Naive thymus-derived CD8-positive, alpha-beta T cell (primary cell): ENCODE measurements around the gene LCE3C. TPM values are rescaled to one million over a fixed set of nuclear protein-coding genes. Genes with fewer than 3 reads are reported as not detected.
"Not testable (repeated sequence)": the region's sequence is repeated elsewhere in the genome, so short reads cannot be mapped to it uniquely, and the experiment has no call there.

ENCODE experiments used
- ATAC-seq, 2 donors: fragments of 150-1000 bp; cut with Tn5 transposase in 1 of 2; sonication (Bioruptor Pico), chemical (Tn5 transposase) in 1 of 2; 1 replicate in 1 of 2; 2 replicates in 1 of 2; pipeline ENCODE4 v1.10.0; 2021; ENCODE audit warnings: mild to moderate bottlenecking in 2 of 2, moderate library complexity in 2 of 2
- POLR2A ChIA-PET: fragments of 350-600 bp; sonication (Branson Sonifier 250); formaldehyde crosslinking; loops from one replicate; lab custom pipeline; 2021; ENCODE audit warnings: antibody characterized with exemption; lab: Charles Lee
- DNase-seq, 10 donors: peaks; one replicate each; pipeline versions ENCODE4 v3.0.0 to v3.0.0-alpha.2; 2020 to 2022
- H3K27ac Mint-ChIP-seq, 10 donors: one replicate each; pipeline ENCODE4 v1.8.0; 2020 to 2022; ENCODE audit warnings: mild to moderate bottlenecking in 10 of 10, mixed read lengths in 10 of 10, moderate library complexity in 4 of 10, inconsistent platforms in 1 of 10
- H3K27me3 Mint-ChIP-seq, 5 donors: one replicate each; pipeline ENCODE4 v1.8.0; 2021 to 2022; ENCODE audit warnings: mixed read lengths in 5 of 5
- H3K36me3 Mint-ChIP-seq, 3 donors: one replicate each; pipeline ENCODE4 v1.8.0; 2020 to 2022; ENCODE audit warnings: mixed read lengths in 3 of 3, mild to moderate bottlenecking in 2 of 3, inconsistent platforms in 1 of 3
- H3K4me1 Mint-ChIP-seq, 4 donors: one replicate each; pipeline ENCODE4 v1.8.0; 2021 to 2022; ENCODE audit warnings: mixed read lengths in 4 of 4
- H3K4me3 Mint-ChIP-seq, 10 donors: one replicate each; pipeline ENCODE4 v1.8.0; 2020 to 2022; ENCODE audit warnings: mild to moderate bottlenecking in 10 of 10, mixed read lengths in 10 of 10, moderate library complexity in 6 of 10, inconsistent platforms in 1 of 10
- H3K9me3 Mint-ChIP-seq, 9 donors: one replicate each; pipeline ENCODE4 v1.8.0; 2020 to 2022; ENCODE audit warnings: mixed read lengths in 9 of 9, mild to moderate bottlenecking in 3 of 9, inconsistent platforms in 1 of 9, moderate library complexity in 1 of 9
- polyA plus RNA-seq, 3 donors: library from polyadenylated mRNA; unstranded; fragments of 300-500 nt; fragmentation: Illumina TruSeq; gene quantifications; one replicate each; pipeline ENCODE4 v1.2.3, GENCODE V29; 2021
- total RNA-seq, 8 experiments: library from RNA in 2 of 8; stranded (reverse) in 2 of 8; gene quantifications; one replicate each; pipeline ENCODE4 v1.2.3 and lab custom pipeline; 2021 to 2026

LCE3C gene, protein sequence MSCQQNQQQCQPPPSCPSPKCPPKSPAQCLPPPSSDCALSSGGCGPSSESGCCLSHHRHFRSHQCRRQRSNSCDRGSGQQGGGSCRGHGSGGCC
- not detected for total RNA-seq
- polyA plus RNA-seq: not detected
- 0 reads per million in 6 experiments for total RNA-seq (lab: John Stamatoyannopoulos, UW)

DNA sequence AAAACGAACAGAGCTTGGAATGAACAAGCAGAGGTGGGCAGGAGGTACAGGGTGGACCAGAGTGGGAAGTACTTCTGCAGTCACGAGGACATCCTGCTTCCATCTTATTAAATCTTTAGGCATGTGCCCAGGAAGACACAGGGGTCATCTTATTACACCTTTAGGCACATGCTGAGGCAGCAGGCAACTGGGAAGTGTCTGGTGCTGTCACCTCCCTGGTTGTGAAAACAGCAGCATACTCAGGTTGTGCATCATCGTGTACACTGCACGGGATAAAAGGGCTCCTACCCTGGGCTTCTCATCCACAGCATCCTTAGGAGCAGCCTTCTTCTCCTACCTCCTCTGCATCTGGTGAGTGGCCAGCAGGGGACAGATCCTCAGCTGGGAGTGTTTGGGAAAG, at the start of gene LCE3C:
Gene LCE3C, plus strand, starts transcription at position 301 of the 400 bp plus-strand sequence. CDS start 498 bp downstream, outside the sequence.
- Mint-ChIP-seq H3K27me3 (peaks cover 0 to 9% (median 4%) of the 10 kb centered on the region in 5 donors), H3K4me3 (no peak within 1 kb of the TSS), H3K36me3 (no peaks in the 10 kb centered on the region), H3K4me1 (no peaks in the 10 kb centered on the region), H3K9me3 (peaks cover 0 to 7% (median 0%) of the 10 kb centered on the region in 9 donors), H3K27ac (peak within 1 kb of the TSS in 1 of 10 donors; percentile 13)
- ATAC-seq: no peak
- POLR2A ChIA-PET: no interaction called here
- no peak for DNase-seq

DNA sequence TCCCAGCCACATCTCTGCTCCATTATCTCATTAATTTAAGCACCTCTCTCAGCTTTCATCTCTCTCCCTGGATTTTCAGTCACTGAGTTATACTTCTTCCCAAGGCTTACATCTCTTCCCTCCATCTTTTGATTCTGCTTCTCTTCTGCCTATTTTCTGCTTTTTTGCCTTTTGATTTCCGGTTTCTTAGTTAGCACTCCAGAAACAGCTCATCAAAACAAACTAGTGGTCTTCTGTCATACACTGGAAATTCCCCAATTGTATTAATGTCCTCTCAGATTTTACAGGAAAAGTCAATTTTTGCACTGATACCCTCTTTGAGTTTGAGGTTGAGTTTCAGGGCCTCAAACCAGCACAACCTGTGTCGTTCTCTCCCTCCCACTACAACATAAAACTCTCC, 34.9 kb upstream of the LCE3C start:
- H3K4me1 Mint-ChIP-seq: no peaks in the 10 kb centered on the region
- H3K4me3 Mint-ChIP-seq: no peak overlapping the region
- no peak for ATAC-seq
- H3K27ac Mint-ChIP-seq: no peak overlapping the region
- H3K27me3 Mint-ChIP-seq: peaks cover 0 to 16% (median 5%) of the 10 kb centered on the region in 5 donors
- DNase-seq: no peak
- POLR2A ChIA-PET: no interaction called here
- H3K9me3 Mint-ChIP-seq: peaks cover 9 to 22% (median 13%) of the 10 kb centered on the region in 9 donors
- peaks cover 0 to 12% (median 4%) of the 10 kb centered on the region in 3 donors for H3K36me3 Mint-ChIP-seq

DNA sequence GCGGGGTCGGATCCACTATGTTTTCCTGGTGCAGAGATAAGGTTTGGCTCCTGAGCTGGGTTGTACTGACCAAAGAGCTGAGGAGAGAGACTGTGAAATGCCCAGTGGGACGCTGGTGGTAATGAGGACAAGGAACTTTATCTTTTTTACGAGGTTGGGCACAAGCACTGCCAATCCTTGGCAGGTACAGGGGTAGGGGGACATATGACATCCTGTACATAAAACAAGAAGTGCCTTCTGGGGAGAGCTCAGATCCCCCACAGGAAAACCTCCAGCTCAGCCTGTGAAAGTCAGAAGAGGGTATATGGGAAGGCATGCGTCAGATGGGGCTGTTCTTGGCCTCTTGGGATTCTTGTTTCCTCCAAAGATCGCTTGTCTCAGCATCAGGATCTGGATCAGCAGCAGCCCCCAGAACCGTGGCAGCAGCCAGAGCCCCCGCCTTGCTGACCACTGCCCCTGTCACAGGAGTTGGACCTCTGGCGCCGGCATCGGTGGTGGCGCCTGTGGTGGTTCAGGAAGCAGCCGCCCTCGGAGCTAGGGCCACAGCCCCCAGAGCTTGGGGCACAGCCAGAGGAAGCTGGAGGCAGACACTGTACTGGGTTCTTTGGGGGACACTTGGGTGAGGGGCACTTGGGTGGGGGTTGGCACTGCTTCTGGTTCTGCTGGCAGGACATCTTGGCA, 34.4 kb upstream of the LCE3C start:
- POLR2A ChIA-PET: no interaction called here
- Mint-ChIP-seq H3K36me3 (peaks cover 0 to 13% (median 4%) of the 10 kb centered on the region in 3 donors), H3K4me3 (no peak overlapping the region), H3K9me3 (peaks cover 9 to 23% (median 13%) of the 10 kb centered on the region in 9 donors), H3K27ac (no peak overlapping the region), H3K4me1 (no peaks in the 10 kb centered on the region), H3K27me3 (peaks cover 0 to 16% (median 5%) of the 10 kb centered on the region in 5 donors)
- ATAC-seq: no peak
- no peak for DNase-seq

DNA sequence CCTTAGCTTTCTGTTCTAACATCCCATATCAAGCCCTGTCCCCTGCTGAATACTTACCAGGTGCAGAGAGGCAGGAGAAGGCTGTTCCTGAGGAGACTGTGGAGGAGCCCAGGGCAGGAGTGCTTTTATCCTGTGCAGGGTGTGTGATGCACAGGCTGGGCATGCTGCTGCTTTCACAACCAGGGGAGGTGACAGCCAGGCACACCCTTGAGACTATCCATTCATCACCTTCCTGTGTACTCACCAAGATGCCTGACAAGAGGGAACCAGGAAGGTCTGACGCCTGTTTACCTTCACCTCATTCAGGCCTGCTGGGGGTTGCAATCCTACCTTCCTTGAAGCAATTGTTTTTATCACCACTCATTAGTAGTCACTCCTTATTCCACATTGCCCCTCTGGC, 33.4 kb upstream of the LCE3C start, which contains the start of gene LCE3E:
Gene LCE3E, minus strand, starts transcription at position 100 of the 400 bp plus-strand sequence. CDS start 572 bp downstream, outside the sequence.
- Mint-ChIP-seq H3K27ac (no peak within 1 kb of the TSS), H3K4me1 (no peaks in the 10 kb centered on the region), H3K36me3 (peaks cover 0 to 17% (median 4%) of the 10 kb centered on the region in 3 donors), H3K4me3 (no peak within 1 kb of the TSS), H3K9me3 (peaks cover 10 to 32% (median 16%) of the 10 kb centered on the region in 9 donors), H3K27me3 (peaks cover 4 to 21% (median 10%) of the 10 kb centered on the region in 5 donors)
- ATAC-seq (no peak), DNase-seq (no peak)
- POLR2A ChIA-PET: no interaction called here

DNA sequence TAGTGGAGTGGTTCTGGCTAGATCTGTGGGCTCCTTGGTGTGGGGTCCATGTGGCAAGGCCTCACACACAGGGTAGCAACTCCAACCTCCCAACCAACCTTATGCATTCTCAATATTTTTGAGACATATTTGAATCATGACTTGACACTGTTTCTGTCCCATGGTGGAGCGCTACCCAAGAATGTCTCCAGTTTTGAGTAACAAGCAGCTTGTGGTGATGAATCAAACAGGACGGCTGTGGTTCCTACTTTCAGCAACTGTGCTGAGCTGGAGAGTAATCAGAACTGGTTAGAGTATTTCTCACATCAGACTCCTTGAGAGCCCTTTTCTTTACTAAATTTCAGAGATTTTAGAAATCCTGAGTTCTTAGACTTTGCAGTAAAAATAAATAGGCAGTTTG, 22.9 kb upstream of the LCE3C start:
- Mint-ChIP-seq H3K36me3 (no peaks in the 10 kb centered on the region), H3K4me3 (no peak overlapping the region), H3K27me3 (peaks cover 21 to 60% (median 35%) of the 10 kb centered on the region in 5 donors), H3K9me3 (no peaks in the 10 kb centered on the region), H3K4me1 (no peaks in the 10 kb centered on the region), H3K27ac (no peak overlapping the region)
- no peak for ATAC-seq
- DNase-seq: no peak
- POLR2A ChIA-PET: no interaction called here

DNA sequence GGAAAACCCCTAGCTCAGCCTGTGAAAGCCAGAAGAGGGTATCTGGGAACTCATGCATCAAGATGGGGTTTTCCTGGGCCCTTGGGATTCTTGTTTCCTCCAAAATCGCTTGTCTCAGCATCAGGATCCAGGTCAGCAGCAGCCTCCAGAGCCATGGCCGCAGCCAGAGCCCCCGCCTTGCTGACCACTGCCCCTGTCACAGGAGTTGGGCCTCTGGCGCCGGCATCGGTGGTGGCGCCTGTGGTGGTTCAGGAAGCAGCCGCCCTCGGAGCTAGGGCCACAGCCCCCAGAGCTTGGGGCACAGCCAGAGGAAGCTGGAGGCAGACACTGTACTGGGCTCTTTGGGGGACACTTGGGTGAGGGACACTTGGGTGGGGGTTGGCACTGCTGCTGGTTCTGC, 20.5 kb upstream of the LCE3C start:
- H3K27ac Mint-ChIP-seq, DNase-seq, ATAC-seq, H3K4me1 Mint-ChIP-seq, H3K9me3 Mint-ChIP-seq, POLR2A ChIA-PET, H3K4me3 Mint-ChIP-seq, H3K36me3 Mint-ChIP-seq: not testable (repeated sequence)
- peaks cover 13 to 36% (median 18%) of the 10 kb centered on the region in 5 donors for H3K27me3 Mint-ChIP-seq

DNA sequence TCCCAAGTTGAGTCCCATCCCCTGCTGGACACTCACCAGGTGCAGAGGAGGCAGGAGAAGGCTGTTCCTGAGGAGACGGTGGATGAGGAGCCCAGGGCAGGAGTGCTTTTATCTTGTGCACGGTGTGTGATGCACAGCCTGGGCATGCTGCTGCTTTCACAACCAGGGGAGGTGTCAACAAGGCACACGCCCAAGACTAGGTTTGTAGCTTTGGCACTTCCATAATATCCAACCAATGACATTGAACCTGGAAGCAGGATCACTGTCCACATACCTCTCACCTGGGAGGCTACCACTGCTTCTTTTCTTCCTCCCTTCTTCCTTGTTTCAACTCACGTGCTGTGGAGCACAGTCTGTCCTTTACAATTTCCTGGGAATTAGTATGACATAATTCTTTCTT, 19.6 kb upstream of the LCE3C start, which contains the start of gene LCE3D:
Gene LCE3D, minus strand, starts transcription at position 84 of the 400 bp plus-strand sequence. CDS start 580 bp downstream, outside the sequence.
- POLR2A ChIA-PET: no interaction called here
- peaks cover 0 to 2% (median 0%) of the 10 kb centered on the region in 9 donors for H3K9me3 Mint-ChIP-seq
- no peak for ATAC-seq

DNA sequence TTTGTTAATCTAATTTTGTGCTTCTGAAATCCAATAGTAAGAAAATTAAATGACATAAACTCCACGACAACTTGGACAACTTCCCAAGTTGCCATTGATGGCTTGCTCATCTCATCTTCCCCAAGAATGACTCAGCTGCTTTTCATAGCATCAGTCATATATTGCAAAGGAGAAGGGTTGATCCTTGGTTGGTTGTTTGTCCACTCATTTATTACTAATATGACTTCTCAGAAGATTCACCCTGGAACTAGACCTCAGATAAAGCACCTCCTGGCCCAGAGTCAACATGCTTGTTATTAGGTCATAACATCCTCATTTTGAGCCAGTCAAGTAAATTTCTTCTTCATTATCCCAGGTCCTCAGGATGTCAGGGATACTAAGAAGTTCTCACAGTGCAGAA, 17.4 kb upstream of the LCE3C start:
- H3K4me1 Mint-ChIP-seq: no peaks in the 10 kb centered on the region
- no peak overlapping the region for H3K4me3 Mint-ChIP-seq
- no peak overlapping the region for H3K27ac Mint-ChIP-seq
- H3K9me3 Mint-ChIP-seq: peaks cover 0 to 4% (median 0%) of the 10 kb centered on the region in 9 donors
- ATAC-seq: no peak
- POLR2A ChIA-PET: no interaction called here
- peaks cover 4 to 22% (median 14%) of the 10 kb centered on the region in 5 donors for H3K27me3 Mint-ChIP-seq
- H3K36me3 Mint-ChIP-seq: no peaks in the 10 kb centered on the region
- no peak for DNase-seq

More for the DNA sequence above, 19.6 kb upstream of the LCE3C start, which contains the start of gene LCE3D:
- no peaks in the 10 kb centered on the region for H3K4me1 Mint-ChIP-seq
- no peak for DNase-seq
- no peaks in the 10 kb centered on the region for H3K36me3 Mint-ChIP-seq
- no peak within 1 kb of the TSS for H3K4me3 Mint-ChIP-seq
- peaks cover 8 to 27% (median 14%) of the 10 kb centered on the region in 5 donors for H3K27me3 Mint-ChIP-seq
- no peak within 1 kb of the TSS for H3K27ac Mint-ChIP-seq

DNA sequence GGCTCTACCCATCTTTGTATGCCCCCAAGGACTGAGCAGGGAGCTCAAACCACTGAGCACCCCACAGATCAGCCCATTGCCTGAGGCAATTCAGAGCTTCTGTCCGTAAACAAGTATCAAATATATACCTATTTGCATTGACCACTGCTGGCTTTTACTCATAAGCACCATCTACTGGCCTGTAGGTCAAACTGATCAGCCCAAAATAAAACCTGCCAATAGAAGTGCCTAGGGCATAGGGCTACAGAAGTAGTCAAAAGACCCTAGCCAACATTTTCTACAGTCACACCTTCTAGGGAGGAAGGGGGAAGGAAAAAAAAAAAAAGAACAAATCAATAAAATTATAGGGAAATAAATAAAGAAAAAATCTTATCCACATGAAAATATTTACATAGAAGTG, 14.4 kb upstream of the LCE3C start:
- Mint-ChIP-seq H3K9me3 (peaks cover 0 to 4% (median 0%) of the 10 kb centered on the region in 9 donors), H3K4me1 (no peaks in the 10 kb centered on the region), H3K27ac (no peak overlapping the region), H3K27me3 (peaks cover 1 to 6% (median 3%) of the 10 kb centered on the region in 5 donors), H3K36me3 (no peaks in the 10 kb centered on the region), H3K4me3 (no peak overlapping the region)
- ATAC-seq: no peak
- DNase-seq: no peak
- POLR2A ChIA-PET: no interaction called here

DNA sequence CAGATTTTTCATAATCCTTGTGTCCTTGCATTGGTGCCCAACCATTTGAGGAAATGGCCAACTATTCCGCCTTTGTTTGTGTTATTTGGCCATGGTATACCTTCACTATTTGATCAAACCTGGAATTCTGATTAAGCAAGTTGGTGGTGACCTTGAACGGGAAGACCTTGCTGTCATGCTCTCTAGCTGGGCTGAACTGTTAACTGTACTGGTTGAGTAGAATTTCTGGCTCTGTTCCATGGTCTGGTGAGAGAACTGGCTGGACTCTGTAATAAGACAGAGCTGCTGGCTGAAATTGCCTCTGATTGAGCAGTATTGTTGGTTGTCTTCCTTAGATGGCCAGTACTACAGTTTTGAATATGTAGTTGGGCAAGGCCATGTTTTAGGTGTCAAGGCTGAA, 3.0 kb upstream of the LCE3C start:
- POLR2A ChIA-PET: no interaction called here

DNA sequence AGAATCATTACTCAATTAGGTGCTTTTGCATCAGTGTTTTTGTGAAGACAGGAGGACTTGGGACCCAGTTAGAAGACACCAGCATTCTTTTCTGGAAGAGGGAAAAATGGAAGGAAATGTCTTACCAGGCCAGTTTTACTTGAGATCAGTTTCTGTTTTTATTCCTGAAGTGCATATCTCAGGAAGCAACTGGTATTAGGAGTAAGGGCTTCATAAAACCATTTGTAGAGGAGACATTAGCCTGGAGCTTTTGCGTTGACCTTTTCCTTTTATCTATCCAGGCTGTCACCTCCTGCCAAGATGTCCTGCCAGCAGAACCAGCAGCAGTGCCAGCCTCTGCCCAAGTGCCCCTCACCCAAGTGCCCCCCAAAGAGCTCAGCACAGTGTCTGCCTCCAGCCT, 13.5 kb downstream of the LCE3C start, which contains the start of gene LCE3B:
Gene LCE3B, plus strand, starts transcription at position 301 of the 400 bp plus-strand sequence. Its CDS starts 0 bp downstream, at position 301.
- POLR2A ChIA-PET: no interaction called here
- H3K27me3 Mint-ChIP-seq: peaks cover 0 to 21% (median 9%) of the 10 kb centered on the region in 5 donors
- no peaks in the 10 kb centered on the region for H3K4me1 Mint-ChIP-seq
- H3K4me3 Mint-ChIP-seq: no peak within 1 kb of the TSS
- H3K36me3 Mint-ChIP-seq: peaks cover 0 to 3% (median 0%) of the 10 kb centered on the region in 3 donors
- DNase-seq (no peak), ATAC-seq (no peak)
- peaks cover 0 to 12% (median 6%) of the 10 kb centered on the region in 9 donors for H3K9me3 Mint-ChIP-seq
- H3K27ac Mint-ChIP-seq: peak within 1 kb of the TSS in 1 of 10 donors; percentile 18

More for the DNA sequence above, 3.0 kb upstream of the LCE3C start:
- ATAC-seq: no peak
- no peak for DNase-seq
- H3K27me3 Mint-ChIP-seq: peaks cover 0 to 6% (median 0%) of the 10 kb centered on the region in 5 donors
- peaks cover 0 to 10% (median 0%) of the 10 kb centered on the region in 9 donors for H3K9me3 Mint-ChIP-seq
- no peak overlapping the region for H3K4me3 Mint-ChIP-seq
- no peaks in the 10 kb centered on the region for H3K36me3 Mint-ChIP-seq
- no peak overlapping the region for H3K27ac Mint-ChIP-seq
- H3K4me1 Mint-ChIP-seq: no peaks in the 10 kb centered on the region

DNA sequence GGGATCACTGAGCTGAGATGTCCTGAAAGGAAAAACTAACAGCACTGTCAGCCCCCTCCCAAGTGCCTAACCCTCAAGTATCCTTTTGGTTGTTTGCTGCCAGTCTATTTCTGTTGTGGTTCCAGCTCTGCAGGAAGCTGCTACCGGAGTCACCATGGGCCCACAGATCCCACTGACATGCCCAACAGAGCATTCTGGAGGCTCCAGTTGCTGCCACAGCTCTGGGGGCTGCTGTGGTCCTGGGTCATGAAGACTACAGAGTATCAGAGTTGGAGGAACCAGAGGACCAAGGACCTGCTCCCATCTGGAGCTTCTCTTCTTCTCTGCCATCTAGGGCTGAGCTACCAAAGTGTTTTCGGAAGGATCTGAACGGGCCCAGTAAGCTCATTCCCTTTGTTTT, 22.0 kb downstream of the LCE3C start:
- Mint-ChIP-seq H3K9me3 (peaks cover 0 to 24% (median 18%) of the 10 kb centered on the region in 9 donors), H3K4me1 (peaks cover 0 to 5% (median 2%) of the 10 kb centered on the region in 4 donors), H3K27me3 (peaks cover 10 to 23% (median 19%) of the 10 kb centered on the region in 5 donors), H3K4me3 (no peak overlapping the region), H3K27ac (no peak overlapping the region), H3K36me3 (peaks cover 0 to 12% (median 0%) of the 10 kb centered on the region in 3 donors)
- DNase-seq (no peak), ATAC-seq (no peak)
- POLR2A ChIA-PET: no interaction called here

DNA sequence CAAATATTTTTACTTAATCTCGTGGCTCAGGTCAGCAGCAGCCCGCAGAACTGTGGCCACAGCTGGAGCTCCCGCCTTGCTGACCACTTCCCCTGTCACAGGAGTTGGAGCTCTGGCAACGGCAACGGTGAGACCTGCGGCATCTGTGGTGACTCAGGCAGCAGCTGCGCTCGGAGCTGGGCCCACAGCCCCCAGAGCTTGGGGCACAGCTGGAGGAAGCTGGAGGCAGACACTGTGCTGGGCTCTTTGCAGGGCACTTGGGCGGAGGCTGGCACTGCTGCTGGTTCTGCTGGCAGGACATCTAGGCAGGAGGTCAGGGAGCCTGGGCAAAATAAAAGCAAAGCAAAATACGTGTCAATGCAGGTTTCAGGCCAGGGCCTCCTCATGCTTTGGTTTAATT, 22.8 kb downstream of the LCE3C start, which contains the start of gene LCE3A:
Gene LCE3A, minus strand, starts transcription at position 301 of the 400 bp plus-strand sequence. Its CDS starts 0 bp downstream, at position 301.
- no peak for DNase-seq

More for the DNA sequence above, 22.8 kb downstream of the LCE3C start, which contains the start of gene LCE3A:
- Mint-ChIP-seq H3K9me3 (peaks cover 0 to 19% (median 15%) of the 10 kb centered on the region in 9 donors), H3K27ac (peak within 1 kb of the TSS in 1 of 10 donors; percentile 35), H3K27me3 (peaks cover 13 to 30% (median 27%) of the 10 kb centered on the region in 5 donors), H3K4me3 (peak within 1 kb of the TSS in 1 of 10 donors; percentile 21), H3K4me1 (peaks cover 0 to 5% (median 2%) of the 10 kb centered on the region in 4 donors), H3K36me3 (peaks cover 0 to 12% (median 0%) of the 10 kb centered on the region in 3 donors)
- POLR2A ChIA-PET: no interaction called here
- no peak for ATAC-seq
